ENCODE results near the gene TOMM40L. TPM values are rescaled to one million over a fixed set of nuclear protein-coding genes. Genes with fewer than 3 reads are reported as not detected.

Gene TOMM40L
- total RNA-seq, 1 experiment from 2014 or later = 8.4 TPM

GRCh38 chr1:161260376-161261260, 34.8 kb downstream of the TOMM40L start:
- no peak overlapping the region for H3K4me3 ChIP-seq
- no peak overlapping the region for H3K27ac ChIP-seq
- H3K9me3 ChIP-seq (replicated peaks) = peaks cover 8% of the 10 kb centered on the region
- no peaks in the 10 kb centered on the region for H3K36me3 ChIP-seq
- H3K27me3 ChIP-seq (replicated peaks) = peaks cover 34% of the 10 kb centered on the region
- no peak for DNase-seq (ENCODE audit: low read depth in 1 of 2, low spot score in 2 of 2)
- peaks cover 5% of the 10 kb centered on the region for H3K4me1 ChIP-seq (replicated peaks)

- H3K27ac ChIP-seq = no peak overlapping the region
- peaks cover 8% of the 10 kb centered on the region for H3K9me3 ChIP-seq (replicated peaks)
- DNase-seq (ENCODE audit: low read depth in 1 of 2, low spot score in 2 of 2) = no peak
- no peak overlapping the region for H3K4me3 ChIP-seq
- no peaks in the 10 kb centered on the region for H3K36me3 ChIP-seq
- peaks cover 5% of the 10 kb centered on the region for H3K4me1 ChIP-seq (replicated peaks)
- peaks cover 34% of the 10 kb centered on the region for H3K27me3 ChIP-seq (replicated peaks)
Observed at GRCh38 chr1:161261261-161262235, 35.7 kb downstream of the TOMM40L start.

GRCh38 chr1:161265305-161265704, 39.4 kb downstream of the TOMM40L start:
- no peak overlapping the region for H3K27ac ChIP-seq
- DNase-seq (ENCODE audit: low read depth in 1 of 2, low spot score in 2 of 2) = no peak
- H3K27me3 ChIP-seq (replicated peaks) = peaks cover 20% of the 10 kb centered on the region
- no peaks in the 10 kb centered on the region for H3K4me1 ChIP-seq (replicated peaks)
- H3K9me3 ChIP-seq (replicated peaks) = no peaks in the 10 kb centered on the region
- no peak overlapping the region for H3K4me3 ChIP-seq
- no peaks in the 10 kb centered on the region for H3K36me3 ChIP-seq

GRCh38 chr1:161266202-161266601, 40.3 kb downstream of the TOMM40L start:
- H3K4me1 ChIP-seq (replicated peaks) = no peaks in the 10 kb centered on the region

GRCh38 chr1:161266836-161267235, 41.0 kb downstream of the TOMM40L start:
- Histone ChIP-seq H3K4me3 (no peak overlapping the region), H3K27me3 (replicated peaks) (peaks cover 6% of the 10 kb centered on the region; the same call in 1 of the 2 replicates), H3K36me3 (no peaks in the 10 kb centered on the region), H3K4me1 (replicated peaks) (no peaks in the 10 kb centered on the region), H3K27ac (no peak overlapping the region), H3K9me3 (replicated peaks) (no peaks in the 10 kb centered on the region)
- no peak for DNase-seq (ENCODE audit: low read depth in 1 of 2, low spot score in 2 of 2)

More at GRCh38 chr1:161266202-161266601, 40.3 kb downstream of the TOMM40L start:
- no peaks in the 10 kb centered on the region for H3K36me3 ChIP-seq
- no peaks in the 10 kb centered on the region for H3K9me3 ChIP-seq (replicated peaks)
- no peak overlapping the region for H3K4me3 ChIP-seq
- peaks cover 13% of the 10 kb centered on the region for H3K27me3 ChIP-seq (replicated peaks)
- no peak for DNase-seq (ENCODE audit: low read depth in 1 of 2, low spot score in 2 of 2)
- no peak overlapping the region for H3K27ac ChIP-seq

- DNase-seq (ENCODE audit: low read depth in 1 of 2, low spot score in 2 of 2) = no peak
- Histone ChIP-seq H3K36me3 (no peaks in the 10 kb centered on the region), H3K4me1 (replicated peaks) (no peaks in the 10 kb centered on the region), H3K9me3 (replicated peaks) (no peaks in the 10 kb centered on the region), H3K27ac (no peak overlapping the region), H3K4me3 (no peak overlapping the region), H3K27me3 (replicated peaks) (peaks cover 6% of the 10 kb centered on the region; the same call in 1 of the 2 replicates)
Observed at GRCh38 chr1:161267321-161267720, 41.5 kb downstream of the TOMM40L start.

GRCh38 chr1:161273402-161273801, 47.5 kb downstream of the TOMM40L start:
- no peaks in the 10 kb centered on the region for H3K9me3 ChIP-seq (replicated peaks)

GRCh38 chr1:161274874-161275273, 49.0 kb downstream of the TOMM40L start:
- Histone ChIP-seq H3K27ac (no peak overlapping the region), H3K9me3 (replicated peaks) (no peaks in the 10 kb centered on the region)

More at GRCh38 chr1:161273402-161273801, 47.5 kb downstream of the TOMM40L start:
- H3K27ac ChIP-seq = no peak overlapping the region
- DNase-seq (ENCODE audit: low read depth in 1 of 2, low spot score in 2 of 2) = no peak
- no peak overlapping the region for H3K4me3 ChIP-seq
- no peaks in the 10 kb centered on the region for H3K36me3 ChIP-seq
- no peaks in the 10 kb centered on the region for H3K4me1 ChIP-seq (replicated peaks)
- peaks cover 18% of the 10 kb centered on the region for H3K27me3 ChIP-seq (replicated peaks)

More at GRCh38 chr1:161274874-161275273, 49.0 kb downstream of the TOMM40L start:
- H3K4me1 ChIP-seq (replicated peaks) = no peaks in the 10 kb centered on the region
- no peak overlapping the region for H3K4me3 ChIP-seq
- peaks cover 20% of the 10 kb centered on the region for H3K27me3 ChIP-seq (replicated peaks)
- H3K36me3 ChIP-seq = no peaks in the 10 kb centered on the region
- DNase-seq (ENCODE audit: low read depth in 1 of 2, low spot score in 2 of 2) = no peak

Other genes starting within 250 kb of the TOMM40L start
- gene F11R, start 204.9 kb upstream of the TOMM40L start, total RNA-seq (2014; rRNA removed; shearing (Covaris generic)) = 3.2 and 4.5 TPM in 2 replicates
- 3.1 TPM in 1 of 2 replicates, not detected in the other for gene TSTD1, start 187.1 kb upstream of the TOMM40L start, total RNA-seq (2014; rRNA removed; shearing (Covaris generic))
- gene USF1, start 180.1 kb upstream of the TOMM40L start, total RNA-seq (2014; rRNA removed; shearing (Covaris generic)) = 63.2 and 68.1 TPM in 2 replicates
- not detected in 2 replicates for gene ARHGAP30, start 156.2 kb upstream of the TOMM40L start, total RNA-seq (2014; rRNA removed; shearing (Covaris generic))
- gene NECTIN4, start 136.5 kb upstream of the TOMM40L start, total RNA-seq (2014; rRNA removed; shearing (Covaris generic)) = 0.21 TPM in 1 of 2 replicates, not detected in the other
- gene KLHDC9, start 127.7 kb upstream of the TOMM40L start, total RNA-seq (2014; rRNA removed; shearing (Covaris generic)) = not detected in 2 replicates
- gene PFDN2, start 108.0 kb upstream of the TOMM40L start, total RNA-seq (2014; rRNA removed; shearing (Covaris generic)) = 116 and 194 TPM in 2 replicates
- 16.9 and 19.6 TPM in 2 replicates for gene NIT1, start 108.0 kb upstream of the TOMM40L start, total RNA-seq (2014; rRNA removed; shearing (Covaris generic))
- 16.9 and 26.3 TPM in 2 replicates for gene DEDD, start 93.4 kb upstream of the TOMM40L start, total RNA-seq (2014; rRNA removed; shearing (Covaris generic))
- 60.4 and 105 TPM in 2 replicates for gene UFC1, start 72.1 kb upstream of the TOMM40L start, total RNA-seq (2014; rRNA removed; shearing (Covaris generic))
- 3.7 and 4.8 TPM in 2 replicates for gene USP21, start 66.6 kb upstream of the TOMM40L start, total RNA-seq (2014; rRNA removed; shearing (Covaris generic))
- gene PPOX, start 59.6 kb upstream of the TOMM40L start, total RNA-seq (2014; rRNA removed; shearing (Covaris generic)) = 8.9 and 27.7 TPM in 2 replicates
- gene B4GALT3, start 48.6 kb upstream of the TOMM40L start, total RNA-seq (2014; rRNA removed; shearing (Covaris generic)) = 32.9 and 37.0 TPM in 2 replicates
- not detected in 2 replicates for gene ADAMTS4, start 27.0 kb upstream of the TOMM40L start, total RNA-seq (2014; rRNA removed; shearing (Covaris generic))
- 76.2 and 84.7 TPM in 2 replicates for gene NDUFS2, start 23.7 kb upstream of the TOMM40L start, total RNA-seq (2014; rRNA removed; shearing (Covaris generic))
- 1.1 TPM in 1 of 2 replicates, not detected in the other for gene FCER1G, start 10.8 kb upstream of the TOMM40L start, total RNA-seq (2014; rRNA removed; shearing (Covaris generic))
- gene APOA2, start 2.4 kb upstream of the TOMM40L start, total RNA-seq (2014; rRNA removed; shearing (Covaris generic)) = not detected in 2 replicates
- gene NR1I3, start 12.1 kb downstream of the TOMM40L start, total RNA-seq (2014; rRNA removed; shearing (Covaris generic)) = not detected in 2 replicates
- not detected in 2 replicates for gene PCP4L1, start 32.7 kb downstream of the TOMM40L start, total RNA-seq (2014; rRNA removed; shearing (Covaris generic))
- gene MPZ, start 83.9 kb downstream of the TOMM40L start, total RNA-seq (2014; rRNA removed; shearing (Covaris generic)) = not detected in 2 replicates
- 20.3 and 35.9 TPM in 2 replicates for gene SDHC, start 88.3 kb downstream of the TOMM40L start, total RNA-seq (2014; rRNA removed; shearing (Covaris generic))
- gene CFAP126, start 141.8 kb downstream of the TOMM40L start, total RNA-seq (2014; rRNA removed; shearing (Covaris generic)) = not detected in 2 replicates

Data from SJSA1 (cell line).